Fibroblast of peridontal ligament (primary cell): ENCODE measurements around the gene GAL3ST2.
"Not testable (repeated sequence)": the region's sequence is repeated elsewhere in the genome, so short reads cannot be mapped to it uniquely, and the experiment has no call there.

Experiments
- DNase-seq: peaks from one replicate; pipeline ENCODE4 v3.0.0-alpha.2; 2010; ENCODE audit errors: extremely low read depth

Gene GAL3ST2

DNA sequence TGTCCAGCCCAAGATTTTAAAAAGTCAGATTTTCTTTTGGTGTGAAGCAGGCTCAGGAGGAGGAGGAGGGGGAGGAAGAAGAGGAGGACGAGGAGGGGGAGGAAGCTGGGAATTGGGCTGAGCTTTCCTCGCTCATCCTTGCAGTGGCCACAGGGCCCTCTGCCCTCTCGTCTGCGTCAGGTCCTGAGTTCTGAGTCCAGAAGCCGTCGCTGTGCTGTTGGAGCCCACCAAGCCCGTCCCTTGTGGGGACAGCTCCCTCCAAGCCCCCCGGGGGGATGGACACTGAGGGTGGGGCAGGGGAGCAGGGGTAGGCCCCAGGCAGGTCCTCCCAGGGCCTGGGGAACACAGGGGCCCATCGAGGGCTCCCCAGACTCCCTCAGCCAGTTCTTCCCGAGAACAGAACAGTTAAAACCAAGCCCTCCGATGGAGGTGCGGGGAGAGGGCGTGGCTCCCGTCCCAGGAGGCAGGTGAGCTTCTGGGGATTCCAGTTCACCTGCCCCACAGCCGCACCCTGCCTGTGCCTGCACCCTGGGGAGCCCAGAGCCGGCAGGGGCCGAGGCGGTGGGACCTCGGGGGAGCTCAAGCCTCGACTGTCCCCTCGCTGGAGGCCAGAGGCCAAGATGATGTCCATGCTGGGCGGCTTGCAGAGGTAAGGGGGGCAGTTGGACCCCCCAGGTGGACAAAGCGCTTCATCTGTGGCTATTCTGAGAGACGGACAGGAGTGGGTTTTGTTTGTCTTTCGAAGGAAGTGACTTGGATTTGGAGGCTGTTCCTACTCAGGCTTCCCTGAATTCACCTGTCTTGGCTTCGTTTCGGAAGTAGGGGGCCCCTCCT lies at the start of gene GAL3ST2:
TSS of gene GAL3ST2 (plus strand) at position 487 of the 834 bp plus-strand sequence. CDS start at position 621, 134 bp downstream.
- DNase-seq = no peak

DNA sequence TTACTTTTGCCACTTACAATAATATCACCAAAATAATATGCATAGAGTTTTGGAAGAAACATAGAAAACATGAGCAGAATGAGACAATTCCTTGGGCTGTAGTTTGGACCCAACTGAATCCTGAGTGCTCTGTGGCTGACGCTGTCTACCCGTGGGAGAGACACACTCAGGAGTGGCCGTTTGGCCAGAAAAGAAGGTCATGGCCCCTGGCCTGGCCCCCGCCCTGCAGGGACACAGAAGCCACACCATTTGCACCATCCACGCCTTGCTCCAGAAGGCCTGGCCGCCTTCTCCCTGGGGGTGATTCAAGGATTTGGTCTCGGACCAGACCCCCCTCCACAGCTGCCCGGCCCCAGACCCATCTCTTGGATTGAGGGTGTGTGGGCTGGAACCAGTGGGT lies 48.6 kb upstream of the GAL3ST2 start:
- no peak for DNase-seq

DNA sequence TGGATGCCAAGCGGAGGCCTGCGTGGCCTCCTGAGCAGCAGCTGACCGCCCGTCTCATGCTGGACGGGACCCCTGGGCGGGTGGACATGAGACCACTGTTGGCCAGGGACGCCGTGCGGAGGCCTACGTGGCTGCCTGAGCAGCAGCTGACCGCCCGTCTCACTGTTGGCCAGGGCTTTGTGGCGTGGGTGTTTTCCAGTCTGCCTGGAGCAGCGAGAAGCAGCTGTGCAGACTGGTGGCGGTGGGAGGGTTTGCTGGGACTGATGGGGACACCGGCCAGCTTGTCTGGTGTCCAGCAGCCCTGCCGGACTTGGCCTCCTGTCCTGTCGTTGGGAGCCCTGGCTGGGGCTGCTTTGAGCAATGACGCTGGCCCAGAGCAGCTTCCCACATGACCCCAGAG lies 48.0 kb upstream of the GAL3ST2 start:
- no peak for DNase-seq

DNA sequence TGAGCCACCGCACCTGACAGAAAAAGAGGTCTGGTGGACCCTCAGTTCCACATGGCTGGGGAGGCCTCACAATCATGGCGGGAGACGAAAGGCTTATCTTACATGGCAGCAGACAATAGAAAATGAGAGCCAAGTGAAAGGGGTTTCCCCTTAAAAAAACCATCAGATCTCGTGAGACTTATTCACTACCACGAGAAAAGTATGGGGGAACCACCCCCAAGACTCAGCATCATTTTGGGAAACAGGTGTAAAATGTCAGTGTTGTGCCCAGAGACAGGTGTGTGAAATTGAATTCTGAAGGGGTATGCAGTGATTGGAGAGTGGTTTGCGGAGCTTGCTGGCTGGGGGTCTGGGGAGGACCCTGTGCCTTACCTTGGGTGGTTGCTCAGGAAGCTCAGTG lies 46.8 kb upstream of the GAL3ST2 start:
- DNase-seq = no peak

- DNase-seq = no peak
These were observed 45.8 kb upstream of the GAL3ST2 start for GRCh38 chr2:241730671-241731293.

DNA sequence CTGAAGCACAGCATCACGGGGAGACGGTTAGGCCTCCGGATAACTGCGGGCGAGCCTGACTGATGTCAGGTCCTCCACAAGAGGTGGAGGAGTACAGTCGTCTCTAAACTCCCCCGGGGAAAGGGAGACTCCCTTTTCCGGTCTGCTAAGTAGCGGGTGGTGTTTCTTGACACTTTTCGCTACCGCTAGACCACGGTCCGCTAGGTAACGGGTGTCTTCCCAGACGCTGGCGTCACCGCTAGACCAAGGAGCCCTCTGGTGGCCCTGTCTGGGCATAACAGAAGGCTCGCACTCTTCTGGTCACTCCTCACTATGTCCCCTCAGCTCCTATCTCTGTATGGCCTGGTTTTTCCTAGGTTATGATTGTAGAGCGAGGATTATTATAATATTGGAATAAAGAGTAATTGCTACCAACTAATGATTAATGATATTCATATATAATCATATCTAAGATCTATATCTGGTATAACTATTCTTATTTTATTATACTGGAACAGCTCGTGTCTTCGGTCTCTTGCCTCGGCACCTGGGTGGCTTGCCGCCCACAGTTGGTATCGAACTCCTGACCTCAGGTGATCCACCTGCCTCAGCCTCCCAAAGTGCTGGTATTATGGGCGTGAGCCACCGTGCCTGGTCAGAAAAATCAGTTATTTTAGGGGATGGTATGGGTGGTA lies 44.0 kb upstream of the GAL3ST2 start:
- DNase-seq = peak; percentile 21

- DNase-seq = no peak
These were observed 43.0 kb upstream of the GAL3ST2 start for GRCh38 chr2:241733391-241734207.

DNA sequence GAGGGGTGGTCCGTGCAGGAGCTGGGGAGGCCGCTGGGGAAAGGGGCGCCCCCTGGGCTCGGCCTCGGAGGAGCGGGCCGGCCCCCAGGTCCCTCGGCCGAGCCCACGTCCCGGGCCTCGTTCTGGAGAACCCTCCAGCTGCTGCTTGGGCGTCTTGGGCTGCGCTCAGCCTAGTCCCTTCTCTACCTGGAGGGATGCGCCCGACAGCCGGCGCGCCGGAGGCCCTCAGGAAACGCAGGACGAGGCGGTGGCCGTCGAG lies 42.5 kb upstream of the GAL3ST2 start:
- no peak for DNase-seq

GRCh38 chr2:241734467-241735208 lies 42.0 kb upstream of the GAL3ST2 start, which contains the start of gene D2HGDH:
Gene D2HGDH (plus strand): TSS chr2:241734630. CDS start chr2:241735225, 595 bp downstream.
- peak; percentile 65 for DNase-seq

GRCh38 chr2:241736111-241736510 lies 40.5 kb upstream of the GAL3ST2 start:
- DNase-seq = no peak

DNA sequence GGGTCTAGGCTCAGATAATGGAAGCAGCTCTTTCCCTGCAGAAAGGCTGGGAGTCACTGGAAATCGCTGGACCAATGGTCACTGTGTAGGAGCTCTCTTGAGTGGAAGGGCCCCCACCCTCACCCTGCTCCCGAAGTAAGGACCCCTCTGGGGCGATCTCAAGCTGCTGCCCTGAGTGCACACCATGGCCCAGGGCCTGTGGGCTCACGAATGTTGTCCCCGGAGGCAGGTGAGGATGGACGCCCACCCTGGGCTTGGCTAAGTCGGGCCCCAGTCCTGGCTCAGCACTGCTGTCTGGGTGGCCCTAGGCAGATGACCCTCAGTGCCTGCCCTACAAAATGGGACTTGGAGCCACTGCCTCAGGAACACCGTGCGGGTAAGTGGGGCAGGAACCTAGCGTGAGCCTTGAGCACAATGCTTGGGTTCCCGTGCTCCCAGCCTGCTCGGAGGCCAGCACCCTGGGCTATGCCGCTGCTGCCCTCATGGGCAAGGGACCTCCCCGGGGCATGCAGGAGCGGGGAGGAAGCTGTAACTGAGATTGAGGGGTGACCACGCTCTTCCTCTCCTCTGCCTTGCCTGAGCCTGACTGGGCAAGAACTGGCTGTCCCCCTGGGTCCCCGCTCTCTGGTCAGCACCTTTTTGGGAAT lies 38.5 kb upstream of the GAL3ST2 start:
- no peak for DNase-seq

GRCh38 chr2:241739177-241739576 lies 37.4 kb upstream of the GAL3ST2 start:
- no peak for DNase-seq

GRCh38 chr2:241739651-241740050 lies 37.0 kb upstream of the GAL3ST2 start:
- peak; percentile 76 for DNase-seq

DNA sequence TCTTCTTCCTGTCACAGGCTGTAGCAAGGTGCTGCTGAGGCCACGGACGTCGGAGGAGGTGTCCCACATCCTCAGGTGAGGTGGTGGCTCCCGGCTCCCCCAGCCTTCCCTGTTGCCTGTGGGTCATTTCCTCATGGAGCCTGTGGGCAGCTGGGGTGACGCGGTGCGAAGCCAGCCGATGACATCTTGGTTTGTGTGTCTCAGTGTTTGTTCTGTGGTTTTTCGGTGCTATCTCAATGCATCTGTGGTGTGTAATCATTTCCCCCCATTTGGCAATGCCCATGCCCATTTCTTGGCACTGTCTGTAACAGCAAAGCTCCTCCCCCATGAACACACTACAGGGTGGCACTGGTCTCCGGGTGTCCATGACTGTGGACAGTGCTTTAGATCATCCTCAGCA lies 35.6 kb upstream of the GAL3ST2 start:
- no peak for DNase-seq

DNA sequence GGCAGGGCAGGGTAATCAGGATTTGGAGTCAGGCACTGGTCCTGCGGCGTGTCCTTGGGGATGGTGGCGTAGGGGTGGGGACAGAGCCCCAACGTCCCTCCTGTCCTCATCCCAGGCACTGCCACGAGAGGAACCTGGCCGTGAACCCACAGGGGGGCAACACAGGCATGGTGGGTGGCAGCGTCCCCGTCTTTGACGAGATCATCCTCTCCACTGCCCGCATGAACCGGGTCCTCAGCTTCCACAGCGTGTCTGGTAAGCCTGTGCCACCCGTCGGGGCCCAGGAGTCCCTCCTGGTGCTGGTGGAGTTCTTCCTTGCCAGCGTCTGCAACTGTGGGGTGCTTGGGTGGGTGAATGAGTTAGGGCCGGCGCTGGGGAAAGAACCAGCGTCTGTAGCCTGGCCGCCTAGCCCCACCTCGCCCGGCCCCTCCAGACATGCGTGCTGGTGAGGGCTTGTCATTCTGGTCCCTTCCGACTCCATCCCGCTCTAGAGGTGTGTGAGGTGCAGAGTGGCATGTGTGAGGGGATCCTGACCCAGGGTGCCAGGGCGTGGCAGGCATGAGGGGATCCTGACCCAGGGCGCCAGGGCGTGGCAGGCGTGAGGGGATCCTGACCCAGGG lies 34.2 kb upstream of the GAL3ST2 start:
- no peak for DNase-seq

DNA sequence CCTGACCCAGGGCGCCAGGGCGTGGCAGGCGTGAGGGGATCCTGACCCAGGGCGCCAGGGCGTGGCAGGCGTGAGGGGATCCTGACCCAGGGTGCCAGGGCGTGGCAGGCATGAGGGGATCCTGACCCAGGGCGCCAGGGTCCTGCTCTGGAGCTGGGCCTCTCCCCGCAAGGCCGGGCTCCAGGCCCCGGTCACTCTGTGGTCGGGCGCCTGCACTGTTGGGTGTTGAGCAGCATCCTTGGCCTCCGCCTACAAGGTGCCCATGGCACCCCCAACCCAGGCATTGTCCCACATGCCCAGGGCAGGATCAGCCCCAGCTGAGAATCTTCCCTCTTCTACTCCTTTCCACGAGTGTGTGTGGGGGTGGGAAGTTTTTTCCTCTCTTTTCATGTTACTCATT lies 33.6 kb upstream of the GAL3ST2 start:
- DNase-seq = not testable (repeated sequence)

DNA sequence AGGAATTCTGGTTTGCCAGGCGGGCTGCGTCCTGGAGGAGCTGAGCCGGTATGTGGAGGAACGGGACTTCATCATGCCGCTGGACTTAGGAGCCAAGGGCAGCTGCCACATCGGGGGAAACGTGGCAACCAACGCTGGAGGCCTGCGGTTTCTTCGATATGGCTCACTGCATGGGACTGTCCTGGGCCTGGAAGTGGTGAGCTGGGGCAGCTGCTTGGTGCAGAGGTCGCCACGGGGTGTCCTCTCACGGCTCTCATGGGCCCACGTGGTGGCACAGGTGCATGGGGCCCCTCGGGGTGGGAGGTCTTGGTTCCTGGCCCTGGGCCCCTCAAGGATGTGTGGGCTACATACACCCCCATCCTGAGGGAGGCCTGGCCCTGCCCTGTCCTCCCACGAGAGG lies 33.0 kb upstream of the GAL3ST2 start:
- no peak for DNase-seq

- no peak for DNase-seq
These were observed 32.4 kb upstream of the GAL3ST2 start for GRCh38 chr2:241744028-241744754.

GRCh38 chr2:241745276-241745675 lies 31.3 kb upstream of the GAL3ST2 start:
- DNase-seq = no peak

DNA sequence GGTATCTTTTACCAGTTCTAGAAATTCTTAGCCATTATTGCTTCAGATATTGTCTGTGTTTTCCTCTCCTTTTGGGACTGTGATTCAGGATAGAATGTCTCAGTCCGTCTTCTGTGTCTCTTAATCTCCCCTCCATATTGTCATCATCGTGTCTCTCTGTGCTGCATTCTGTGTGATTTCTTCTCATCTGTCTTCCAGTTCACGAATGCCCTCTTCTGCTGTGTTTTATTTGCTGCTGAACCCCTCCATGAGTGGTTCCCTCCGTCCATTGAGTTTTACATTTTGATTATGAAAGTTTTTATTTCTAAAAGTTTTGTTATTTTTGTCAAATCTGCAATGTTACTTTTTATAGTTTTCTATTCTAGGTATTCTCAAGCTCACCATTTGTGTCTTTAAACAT lies 30.5 kb upstream of the GAL3ST2 start:
- DNase-seq = no peak
